ENCODE data around the gene ERG. TPM values are rescaled to one million over a fixed set of nuclear protein-coding genes. Genes with fewer than 3 reads are reported as not detected.

Gene ERG
- total RNA-seq, 1 experiment from 2014 or later, result not detected

DNA sequence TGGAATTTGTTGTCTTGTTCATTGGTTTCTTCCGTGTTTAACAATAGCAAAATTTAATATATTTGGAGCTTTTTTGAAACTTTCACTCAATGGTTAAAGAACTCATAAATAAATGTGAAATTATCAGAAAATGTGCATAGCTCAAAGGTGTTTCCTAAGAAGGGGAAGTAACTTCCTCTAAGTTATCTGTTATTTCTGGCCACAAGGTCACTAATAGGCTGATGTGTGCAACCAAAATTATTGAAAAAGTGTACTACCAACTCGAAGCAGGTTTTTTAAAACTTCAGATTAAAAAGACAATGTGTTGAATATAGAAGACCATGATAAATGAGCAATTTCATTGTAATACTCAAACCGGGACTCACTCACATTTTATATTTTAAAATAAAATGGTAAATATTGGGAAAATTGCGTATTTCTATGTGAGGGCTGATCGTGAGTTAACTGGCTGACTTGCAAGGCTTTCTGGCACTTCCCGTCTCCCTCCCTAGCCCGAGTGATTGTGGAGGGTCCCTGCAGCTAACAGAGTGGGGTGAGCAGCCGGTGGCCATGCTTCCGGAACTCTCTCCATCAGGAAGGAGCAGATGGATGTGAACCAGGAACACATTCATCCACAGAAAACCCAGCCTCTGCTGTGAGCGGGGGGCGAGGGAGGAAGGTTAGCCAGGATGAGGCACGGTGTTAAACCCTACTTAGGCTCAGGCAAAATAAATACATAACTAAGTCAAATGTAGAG is 96.9 kb downstream of the ERG start:
- TF ChIP-seq, protein P1, sequence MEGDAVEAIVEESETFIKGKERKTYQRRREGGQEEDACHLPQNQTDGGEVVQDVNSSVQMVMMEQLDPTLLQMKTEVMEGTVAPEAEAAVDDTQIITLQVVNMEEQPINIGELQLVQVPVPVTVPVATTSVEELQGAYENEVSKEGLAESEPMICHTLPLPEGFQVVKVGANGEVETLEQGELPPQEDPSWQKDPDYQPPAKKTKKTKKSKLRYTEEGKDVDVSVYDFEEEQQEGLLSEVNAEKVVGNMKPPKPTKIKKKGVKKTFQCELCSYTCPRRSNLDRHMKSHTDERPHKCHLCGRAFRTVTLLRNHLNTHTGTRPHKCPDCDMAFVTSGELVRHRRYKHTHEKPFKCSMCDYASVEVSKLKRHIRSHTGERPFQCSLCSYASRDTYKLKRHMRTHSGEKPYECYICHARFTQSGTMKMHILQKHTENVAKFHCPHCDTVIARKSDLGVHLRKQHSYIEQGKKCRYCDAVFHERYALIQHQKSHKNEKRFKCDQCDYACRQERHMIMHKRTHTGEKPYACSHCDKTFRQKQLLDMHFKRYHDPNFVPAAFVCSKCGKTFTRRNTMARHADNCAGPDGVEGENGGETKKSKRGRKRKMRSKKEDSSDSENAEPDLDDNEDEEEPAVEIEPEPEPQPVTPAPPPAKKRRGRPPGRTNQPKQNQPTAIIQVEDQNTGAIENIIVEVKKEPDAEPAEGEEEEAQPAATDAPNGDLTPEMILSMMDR (conservative IDR thresholded peaks at IDR 0.05; ENCODE audit: low read depth, low read length), result no peak
- TF ChIP-seq EZH2phosphoT487 (IDR thresholded peaks at IDR 0.05; ENCODE audit: borderline replicate concordance, low read length) (no peak), EZH2 (IDR thresholded peaks at IDR 0.05; ENCODE audit: low read length, unreplicated experiment) (no peak)
- Histone ChIP-seq H3K27ac (ENCODE audit: low read length) (no peak overlapping the region), H3F3A (ENCODE audit: low read length, unreplicated experiment) (no peaks in the 10 kb centered on the region), H3K4me2 (ENCODE audit: low read length) (no peak overlapping the region), H3K9ac (ENCODE audit: low read length) (no peak overlapping the region), H3K4me1 (ENCODE audit: insufficient read depth, low read length) (no peaks in the 10 kb centered on the region), H3K9me3 (ENCODE audit: low read length) (no peaks in the 10 kb centered on the region), H3K36me3 (ENCODE audit: low read depth, low read length) (no peaks in the 10 kb centered on the region), H3K4me3 (ENCODE audit: low read length) (no peak overlapping the region), H2AFZ (ENCODE audit: low read length) (no peak overlapping the region), H3K27me3 (ENCODE audit: low read length) (peaks cover 70% of the 10 kb centered on the region), H3K9me2 (replicated peaks; ENCODE audit: low read length) (no peaks in the 10 kb centered on the region), H3K79me2 (ENCODE audit: low read length) (no peaks in the 10 kb centered on the region), H4K20me1 (ENCODE audit: low read length) (no peaks in the 10 kb centered on the region)
- DNase-seq (no peak), ATAC-seq (no peak)
- ChIA-PET CTCF (no interaction called here), POLR2A (ENCODE audit: unreplicated experiment) (no interaction called here)
- BruUV-seq (replicated peaks), result no TSS peak
- intact Hi-C loops (cut with micrococcal nuclease), result no loop called here

DNA sequence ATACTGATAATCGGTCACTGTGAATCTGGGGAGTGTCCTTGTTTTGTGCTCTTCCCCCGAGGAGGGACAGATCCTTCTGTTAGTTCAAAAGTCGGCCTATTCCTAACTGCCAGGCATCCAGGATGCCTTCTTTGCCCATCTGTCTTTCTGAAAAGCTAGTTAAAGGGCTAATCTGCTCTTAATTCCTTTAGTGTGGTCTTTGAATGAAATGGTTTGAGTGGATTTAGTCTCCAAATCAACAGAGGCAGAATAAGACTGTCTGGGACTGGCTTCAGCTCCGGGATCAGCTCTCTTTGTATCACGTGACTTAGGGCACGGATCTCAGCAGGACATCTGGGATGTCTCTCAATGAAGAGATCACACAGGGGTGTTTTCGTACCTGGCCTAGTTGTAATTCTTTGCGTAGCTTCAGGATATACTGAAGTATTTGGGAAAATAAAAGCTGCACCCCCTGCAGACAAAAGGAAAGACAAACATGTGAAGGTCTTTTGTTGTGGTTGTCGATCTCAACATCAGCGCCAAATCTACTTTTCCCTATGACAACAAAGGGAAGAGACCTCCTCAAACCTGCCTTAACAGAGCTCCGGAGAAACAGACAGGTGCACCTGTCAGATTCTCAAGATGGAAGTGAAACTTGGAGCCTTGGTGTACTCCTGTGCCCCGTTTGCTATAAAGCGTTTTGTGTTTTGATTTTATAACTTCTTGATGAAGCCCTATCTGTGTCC is 97.9 kb downstream of the ERG start:
- H2AFZ ChIP-seq (ENCODE audit: low read length), result no peak overlapping the region
- H3F3A ChIP-seq (ENCODE audit: low read length, unreplicated experiment), result no peaks in the 10 kb centered on the region
- TF ChIP-seq EZH2 (IDR thresholded peaks at IDR 0.05; ENCODE audit: low read length, unreplicated experiment) (no peak), EZH2phosphoT487 (IDR thresholded peaks at IDR 0.05; ENCODE audit: borderline replicate concordance, low read length) (no peak)
- TF ChIP-seq, protein P1 (conservative IDR thresholded peaks at IDR 0.05; ENCODE audit: low read depth, low read length), result no peak
- BruUV-seq (replicated peaks), result no TSS peak
- H3K27me3 ChIP-seq (ENCODE audit: low read length), result peaks cover 76% of the 10 kb centered on the region
- no peaks in the 10 kb centered on the region for H3K9me3 ChIP-seq (ENCODE audit: low read length)
- H3K9me2 ChIP-seq (replicated peaks; ENCODE audit: low read length), result no peaks in the 10 kb centered on the region
- no peaks in the 10 kb centered on the region for H4K20me1 ChIP-seq (ENCODE audit: low read length)
- no peaks in the 10 kb centered on the region for H3K4me1 ChIP-seq (ENCODE audit: insufficient read depth, low read length)
- DNase-seq, result no peak
- ATAC-seq, result no peak
- H3K4me3 ChIP-seq (ENCODE audit: low read length), result no peak overlapping the region
- POLR2A ChIA-PET (ENCODE audit: unreplicated experiment), result no interaction called here
- intact Hi-C loops (cut with micrococcal nuclease), result no loop called here
- no peak overlapping the region for H3K4me2 ChIP-seq (ENCODE audit: low read length)
- H3K36me3 ChIP-seq (ENCODE audit: low read depth, low read length), result no peaks in the 10 kb centered on the region
- no peak overlapping the region for H3K9ac ChIP-seq (ENCODE audit: low read length)
- no peaks in the 10 kb centered on the region for H3K79me2 ChIP-seq (ENCODE audit: low read length)
- CTCF ChIA-PET, result no interaction called here
- H3K27ac ChIP-seq (ENCODE audit: low read length), result no peak overlapping the region

GRCh38 chr21:38399103-38399502 is 99.2 kb downstream of the ERG start:
- Histone ChIP-seq H3K27ac (ENCODE audit: low read length) (no peak overlapping the region), H3K4me1 (ENCODE audit: insufficient read depth, low read length) (no peaks in the 10 kb centered on the region), H3K9me3 (ENCODE audit: low read length) (no peaks in the 10 kb centered on the region), H4K20me1 (ENCODE audit: low read length) (no peaks in the 10 kb centered on the region), H3K9ac (ENCODE audit: low read length) (no peak overlapping the region), H3F3A (ENCODE audit: low read length, unreplicated experiment) (no peaks in the 10 kb centered on the region), H3K9me2 (replicated peaks; ENCODE audit: low read length) (no peaks in the 10 kb centered on the region), H3K4me2 (ENCODE audit: low read length) (no peak overlapping the region), H3K79me2 (ENCODE audit: low read length) (no peaks in the 10 kb centered on the region), H3K27me3 (ENCODE audit: low read length) (peaks cover 79% of the 10 kb centered on the region), H3K36me3 (ENCODE audit: low read depth, low read length) (no peaks in the 10 kb centered on the region), H3K4me3 (ENCODE audit: low read length) (no peak overlapping the region), H2AFZ (ENCODE audit: low read length) (no peak overlapping the region)
- intact Hi-C loops (cut with micrococcal nuclease), result no loop called here
- ChIA-PET POLR2A (ENCODE audit: unreplicated experiment) (no interaction called here), CTCF (no interaction called here)
- ATAC-seq (no peak), DNase-seq (no peak)
- TF ChIP-seq EZH2 (IDR thresholded peaks at IDR 0.05; ENCODE audit: low read length, unreplicated experiment), result no peak
- no peak for TF ChIP-seq EZH2phosphoT487 (IDR thresholded peaks at IDR 0.05; ENCODE audit: borderline replicate concordance, low read length)
- TF ChIP-seq, protein P1 (conservative IDR thresholded peaks at IDR 0.05; ENCODE audit: low read depth, low read length), result no peak
- BruUV-seq (replicated peaks), result no TSS peak
